Gastrocnemius medialis (tissue), 4 donors: Measurements from ENCODE around the gene SUGCT. TPM values are rescaled to one million over a fixed set of nuclear protein-coding genes. Genes with fewer than 3 reads are reported as not detected.

Experiments
- ATAC-seq, 2 donors: fragments of 150-250 bp; one replicate each; pipeline ENCODE4 v1.9.1; 2016
- DNase-seq, 2 donors: peaks; one replicate each; pipeline ENCODE4 v3.0.0-alpha.2; 2019
- H3K27ac ChIP-seq, 4 donors: fragments of 200-600 bp; sonication (generic); 1 replicate in 1 of 4; 2 replicates in 3 of 4; pipeline ENCODE4 v1.5.1; 2016 to 2018; ENCODE audit warnings: mild to moderate bottlenecking in 2 of 4, moderate library complexity in 1 of 4
- H3K27me3 ChIP-seq, 3 donors: fragments of 200-600 bp; sonication (generic) in 2 of 3; 1 replicate in 1 of 3; 2 replicates in 2 of 3; pipeline versions ENCODE4 v1.5.1 to v1.6.0; 2016 to 2019; ENCODE audit warnings: mild to moderate bottlenecking in 1 of 3, moderate library complexity in 1 of 3
- H3K36me3 ChIP-seq, 2 donors: fragments of 200-600 bp; sonication (generic) in 1 of 2; one replicate each; pipeline ENCODE4 v1.5.1; 2017 to 2018
- H3K4me1 ChIP-seq, 2 donors: fragments of 200-600 bp; sonication (generic) in 1 of 2; one replicate each; pipeline ENCODE4 v1.5.1; 2016 to 2017; ENCODE audit warnings: mild to moderate bottlenecking in 2 of 2
- H3K4me3 ChIP-seq, 4 donors: fragments of 200-600 bp; sonication (generic) in 3 of 4; 1 replicate in 1 of 4; 2 replicates in 3 of 4; pipeline ENCODE4 v1.5.1; 2016 to 2019; ENCODE audit warnings: mild to moderate bottlenecking in 2 of 4
- H3K9me3 ChIP-seq, 3 donors: fragments of 200-600 bp; sonication (generic) in 2 of 3; 1 replicate in 1 of 3; 2 replicates in 2 of 3; pipeline ENCODE4 v1.5.1; 2016 to 2019
- CTCF ChIP-seq, 5 experiments: fragments of 450-650 bp in 3 of 5; fragments of 200-600 bp in 2 of 5; sonication (generic) in 2 of 5; IDR thresholded peaks in 4 of 5; conservative IDR thresholded peaks in 1 of 5; 1 replicate in 4 of 5; 2 replicates in 1 of 5; pipeline ENCODE4 v1.5.1; 2016 to 2019; ENCODE audit warnings: antibody characterized with exemption in 5 of 5, mild to moderate bottlenecking in 3 of 5, moderate library complexity in 3 of 5
- POLR2A ChIP-seq, 2 donors: fragments of 450-650 bp; IDR thresholded peaks; one replicate each; pipeline ENCODE4 v1.6.1; 2017; ENCODE audit warnings: antibody characterized with exemption in 2 of 2, mild to moderate bottlenecking in 2 of 2, moderate library complexity in 2 of 2
- in situ Hi-C, 4 donors: fragments of 200-750 bp; cut with MboI; loops; one replicate each; pipeline versions ENCODE4 v1.15.0 to v1.8.0; 2017; ENCODE audit warnings: low sequenced_read_pairs in 4 of 4
- intact Hi-C: fragments of 100-400 bp; cut with DNase I; formaldehyde crosslinking; loops from one replicate; pipeline ENCODE4 v1.15.1; 2023; ENCODE audit warnings: low total_unique reads
- total RNA-seq, 4 donors: library from RNA; depleted of rRNA; stranded (reverse); fragments of >200 nt; gene quantifications; one replicate each; pipeline versions ENCODE4 v1.1.0 to v1.2.3, GENCODE V29; 2016

The SUGCT gene
- total RNA-seq, 4 donors from 2014 or later, result 2.3 to 3.5 (median 2.9) TPM

- ATAC-seq, result no peak
- in situ Hi-C loops (no loop called here), intact Hi-C loops (no loop called here)
Measured at GRCh38 chr7:40531956-40532355, 397.2 kb downstream of the SUGCT start.

GRCh38 chr7:40535678-40536077 lies 400.9 kb downstream of the SUGCT start:
- in situ Hi-C loops, result no loop called here
- intact Hi-C loops, result no loop called here
- TF ChIP-seq CTCF (IDR thresholded peaks at IDR 0.05 in 4 of 5, conservative IDR thresholded peaks at IDR 0.05 in 1 of 5), result no peak
- no peak for TF ChIP-seq POLR2A (IDR thresholded peaks at IDR 0.05)
- H3K27me3 ChIP-seq, result no peaks in the 10 kb centered on the region
- no peaks in the 10 kb centered on the region for H3K9me3 ChIP-seq
- H3K36me3 ChIP-seq, result no peaks in the 10 kb centered on the region
- DNase-seq, result no peak
- no peak overlapping the region for H3K27ac ChIP-seq
- no peak for ATAC-seq
- no peaks in the 10 kb centered on the region for H3K4me1 ChIP-seq
- H3K4me3 ChIP-seq, result no peak overlapping the region

More at GRCh38 chr7:40531956-40532355, 397.2 kb downstream of the SUGCT start:
- no peak overlapping the region for H3K27ac ChIP-seq
- no peak overlapping the region for H3K4me3 ChIP-seq
- DNase-seq, result no peak
- no peaks in the 10 kb centered on the region for H3K4me1 ChIP-seq
- TF ChIP-seq CTCF (IDR thresholded peaks at IDR 0.05 in 4 of 5, conservative IDR thresholded peaks at IDR 0.05 in 1 of 5), result no peak
- H3K9me3 ChIP-seq, result no peaks in the 10 kb centered on the region
- H3K27me3 ChIP-seq, result no peaks in the 10 kb centered on the region
- H3K36me3 ChIP-seq, result no peaks in the 10 kb centered on the region

DNA sequence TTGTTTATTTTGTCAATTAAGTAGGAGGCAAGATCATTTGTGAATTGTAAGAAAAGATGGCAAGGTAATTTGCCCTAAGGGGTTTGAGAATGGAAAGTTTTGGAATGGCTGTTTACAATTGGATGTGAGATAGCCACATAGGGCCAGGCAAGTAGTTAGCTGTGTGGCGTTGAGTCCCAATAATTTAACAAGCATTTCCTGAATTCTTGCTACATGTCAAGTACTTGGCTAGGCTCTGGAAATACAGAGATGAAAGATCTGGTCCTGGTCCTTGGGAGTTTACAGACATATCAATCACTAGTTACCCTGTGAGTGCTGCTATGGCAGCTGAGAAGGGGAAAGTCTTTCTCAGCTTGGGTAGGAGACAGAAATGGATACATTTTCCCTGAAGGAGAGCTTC lies 401.6 kb downstream of the SUGCT start:
- TF ChIP-seq CTCF (IDR thresholded peaks at IDR 0.05 in 4 of 5, conservative IDR thresholded peaks at IDR 0.05 in 1 of 5), result no peak
- TF ChIP-seq POLR2A (IDR thresholded peaks at IDR 0.05), result no peak
- H3K4me3 ChIP-seq, result no peak overlapping the region
- H3K27me3 ChIP-seq, result no peaks in the 10 kb centered on the region
- no peaks in the 10 kb centered on the region for H3K36me3 ChIP-seq
- H3K27ac ChIP-seq, result no peak overlapping the region
- H3K4me1 ChIP-seq, result no peaks in the 10 kb centered on the region
- DNase-seq, result no peak
- in situ Hi-C loops, result no loop called here
- ATAC-seq, result no peak
- H3K9me3 ChIP-seq, result no peaks in the 10 kb centered on the region
- intact Hi-C loops, result no loop called here

- no peak overlapping the region for H3K4me3 ChIP-seq
- DNase-seq (no peak), ATAC-seq (no peak)
- no peak for TF ChIP-seq POLR2A (IDR thresholded peaks at IDR 0.05)
- TF ChIP-seq CTCF (IDR thresholded peaks at IDR 0.05 in 4 of 5, conservative IDR thresholded peaks at IDR 0.05 in 1 of 5), result no peak
- H3K27ac ChIP-seq, result no peak overlapping the region
- intact Hi-C loops, result no loop called here
- in situ Hi-C loops, result no loop called here
- H3K4me1 ChIP-seq, result no peaks in the 10 kb centered on the region
- no peaks in the 10 kb centered on the region for H3K27me3 ChIP-seq
- no peaks in the 10 kb centered on the region for H3K36me3 ChIP-seq
- no peaks in the 10 kb centered on the region for H3K9me3 ChIP-seq
Measured at GRCh38 chr7:40538281-40538680, 403.5 kb downstream of the SUGCT start.

- ATAC-seq, result no peak
- Histone ChIP-seq H3K4me1 (no peaks in the 10 kb centered on the region), H3K27me3 (no peaks in the 10 kb centered on the region), H3K27ac (no peak overlapping the region), H3K9me3 (no peaks in the 10 kb centered on the region), H3K36me3 (no peaks in the 10 kb centered on the region), H3K4me3 (no peak overlapping the region)
- TF ChIP-seq POLR2A (IDR thresholded peaks at IDR 0.05), result no peak
- no peak for DNase-seq
- intact Hi-C loops, result no loop called here
- in situ Hi-C loops, result no loop called here
Measured at GRCh38 chr7:40541336-40541735, 406.5 kb downstream of the SUGCT start.
